Astrocyte (in vitro differentiated cells and primary cell): Measurements from ENCODE around the gene GALNT1.

Experiments
- CTCF ChIP-seq: IDR thresholded peaks from 2 replicates; pipeline ENCODE4 v1.5.1; 2011; ENCODE audit warnings: low read depth, mild to moderate bottlenecking, inconsistent platforms, low read length, moderate library complexity; ENCODE audit not compliant: insufficient read depth
- EZH2 ChIP-seq: IDR thresholded peaks from 2 replicates; pipeline ENCODE4 v1.6.1; 2012; ENCODE audit warnings: mild to moderate bottlenecking, low read length, inconsistent platforms; ENCODE audit not compliant: insufficient read depth

- TF ChIP-seq EZH2 (no peak), CTCF (no peak)
Observed at GRCh38 chr18:35736696-35737095, 155.2 kb downstream of the GALNT1 start.
